ENCODE measurements around the gene MNT.

MNT gene

GRCh38 chr17:2362881-2363280 lies 38.0 kb downstream of the MNT start:
- no peak for DNase-seq (ENCODE audit: low spot score)

- no peak for DNase-seq (ENCODE audit: low spot score)
Observed at GRCh38 chr17:2362416-2362815, 38.4 kb downstream of the MNT start.

GRCh38 chr17:2362016-2362415 lies 38.8 kb downstream of the MNT start:
- no peak for DNase-seq (ENCODE audit: low spot score)

GRCh38 chr17:2361010-2361760 lies 39.7 kb downstream of the MNT start:
- DNase-seq (ENCODE audit: low spot score), result no peak

- DNase-seq (ENCODE audit: low spot score), result no peak
Observed at GRCh38 chr17:2357931-2358434, 42.9 kb downstream of the MNT start.

GRCh38 chr17:2357237-2357636 lies 43.6 kb downstream of the MNT start:
- DNase-seq (ENCODE audit: low spot score), result no peak

- DNase-seq (ENCODE audit: low spot score), result no peak
Observed at GRCh38 chr17:2354311-2354710, 46.5 kb downstream of the MNT start.

- DNase-seq (ENCODE audit: low spot score), result no peak
Observed at GRCh38 chr17:2351269-2351668, 49.6 kb downstream of the MNT start.

GRCh38 chr17:2347805-2348685 lies 52.8 kb downstream of the MNT start:
- DNase-seq (ENCODE audit: low spot score), result no peak

- DNase-seq (ENCODE audit: low spot score), result no peak
Observed at GRCh38 chr17:2346475-2346874, 54.4 kb downstream of the MNT start.

- DNase-seq (ENCODE audit: low spot score), result no peak
Observed at GRCh38 chr17:2344528-2344927, 56.3 kb downstream of the MNT start.

- DNase-seq (ENCODE audit: low spot score), result no peak
Observed at GRCh38 chr17:2343421-2343820, 57.4 kb downstream of the MNT start.

- DNase-seq (ENCODE audit: low spot score), result no peak
Observed at GRCh38 chr17:2338315-2338657, 62.6 kb downstream of the MNT start.

- DNase-seq (ENCODE audit: low spot score), result no peak
Observed at GRCh38 chr17:2337544-2338314, 63.1 kb downstream of the MNT start.

GRCh38 chr17:2336852-2337543 lies 63.9 kb downstream of the MNT start, which contains the start of gene SGSM2:
Gene SGSM2 (plus strand): TSS chr17:2337501. CDS start chr17:2337689, 188 bp downstream.
- no peak for DNase-seq (ENCODE audit: low spot score)

GRCh38 chr17:2336215-2336851 lies 64.5 kb downstream of the MNT start, which contains the start of gene TSR1:
Gene TSR1 (minus strand): TSS chr17:2336457. CDS start chr17:2336427, 30 bp downstream.
- peak; percentile 88 for DNase-seq (ENCODE audit: low spot score)

- no peak for DNase-seq (ENCODE audit: low spot score)
Observed at GRCh38 chr17:2335726-2336214, 65.1 kb downstream of the MNT start.

All from hematopoietic multipotent progenitor cell treated with erythropoietin and hydrocortisone succinate and interleukin-3 and kit ligand, for 15 days (in vitro differentiated cells).